ENCODE measurements around the gene CHI3L2.

The CHI3L2 gene

GRCh38 chr1:111242805-111243523 lies 15.5 kb downstream of the CHI3L2 start:
- no peaks in the 10 kb centered on the region for H3K27me3 Mint-ChIP-seq
- H3K27ac Mint-ChIP-seq = no peak overlapping the region
- ATAC-seq = no peak
- peaks cover 7% of the 10 kb centered on the region for H3K36me3 Mint-ChIP-seq (ENCODE audit: low read depth)
- no peaks in the 10 kb centered on the region for H3K9me3 Mint-ChIP-seq
- DNase-seq = no peak
- H3K4me3 Mint-ChIP-seq = no peak overlapping the region
- peaks cover 2% of the 10 kb centered on the region for H3K4me1 Mint-ChIP-seq

DNA sequence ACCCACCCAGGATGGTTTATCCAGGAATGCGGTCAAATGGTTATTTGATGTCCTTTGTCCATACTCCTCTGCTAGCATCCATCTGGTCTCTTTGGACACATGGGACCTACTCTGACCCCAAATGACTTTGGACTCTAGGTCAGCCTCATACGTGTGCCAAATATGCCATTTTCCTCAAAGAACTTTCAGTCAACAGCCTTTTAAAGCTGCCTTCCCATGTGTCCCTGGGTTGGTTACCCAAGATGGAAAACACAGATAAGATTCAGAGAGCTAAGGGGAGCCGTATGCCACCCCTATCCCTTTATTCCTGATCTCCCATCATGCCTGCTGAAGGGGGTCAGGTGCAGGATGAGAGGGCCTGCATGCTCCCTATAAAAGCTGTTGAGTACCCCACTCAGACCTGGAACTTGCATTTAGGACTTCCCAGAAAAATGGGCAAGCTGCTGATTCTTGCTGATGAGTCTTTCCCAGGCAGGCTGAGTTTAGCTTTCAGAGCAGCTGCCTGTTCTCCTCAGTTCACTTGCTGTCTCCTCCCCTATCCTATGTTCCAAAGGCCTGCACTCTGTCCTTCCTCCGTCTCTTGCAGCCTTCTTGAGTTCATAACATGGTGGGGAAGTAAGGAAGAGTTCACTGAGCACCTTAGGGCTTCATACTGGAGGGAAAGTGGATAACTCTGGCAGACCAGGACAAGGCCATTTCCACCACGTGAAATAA lies 19.8 kb downstream of the CHI3L2 start:
- Mint-ChIP-seq H3K4me1 (peaks cover 12% of the 10 kb centered on the region), H3K9me3 (no peaks in the 10 kb centered on the region), H3K27me3 (no peaks in the 10 kb centered on the region), H3K36me3 (ENCODE audit: low read depth) (peaks cover 2% of the 10 kb centered on the region), H3K27ac (no peak overlapping the region), H3K4me3 (no peak overlapping the region)
- no peak for DNase-seq
- no peak for ATAC-seq

DNA sequence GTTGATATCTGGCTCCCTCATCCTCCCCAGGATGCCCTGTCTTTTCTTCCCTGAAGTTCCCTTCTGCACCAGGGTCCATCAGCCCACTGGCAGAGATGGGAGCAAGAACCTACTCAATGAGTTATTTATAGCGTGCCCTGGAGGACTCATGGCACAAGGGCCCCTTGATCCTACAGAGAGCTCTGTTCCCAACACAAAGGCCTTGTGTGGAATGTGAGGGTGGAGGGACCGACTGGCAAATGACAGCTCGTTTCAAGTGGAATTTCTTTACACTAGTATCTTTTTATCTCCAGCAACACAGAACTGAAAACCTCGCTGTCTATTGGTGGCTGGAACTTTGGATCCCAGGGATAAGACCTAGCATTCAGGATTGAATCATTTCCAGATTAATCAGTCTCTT lies 22.4 kb downstream of the CHI3L2 start:
- Mint-ChIP-seq H3K4me1 (peaks cover 12% of the 10 kb centered on the region), H3K4me3 (no peak overlapping the region), H3K36me3 (ENCODE audit: low read depth) (no peaks in the 10 kb centered on the region), H3K9me3 (no peaks in the 10 kb centered on the region), H3K27me3 (no peaks in the 10 kb centered on the region), H3K27ac (no peak overlapping the region)
- ATAC-seq (no peak), DNase-seq (no peak)

- H3K9me3 Mint-ChIP-seq = no peaks in the 10 kb centered on the region
- H3K27me3 Mint-ChIP-seq = no peaks in the 10 kb centered on the region
- ATAC-seq (peak; percentile 21), DNase-seq (no peak)
- peaks cover 12% of the 10 kb centered on the region for H3K4me1 Mint-ChIP-seq
- H3K36me3 Mint-ChIP-seq (ENCODE audit: low read depth) = no peaks in the 10 kb centered on the region
- H3K4me3 Mint-ChIP-seq = no peak overlapping the region
- no peak overlapping the region for H3K27ac Mint-ChIP-seq
Measured at GRCh38 chr1:111251570-111251969, 24.1 kb downstream of the CHI3L2 start.

GRCh38 chr1:111252786-111253185 lies 25.3 kb downstream of the CHI3L2 start:
- Mint-ChIP-seq H3K9me3 (no peaks in the 10 kb centered on the region), H3K27ac (no peak overlapping the region), H3K4me3 (no peak overlapping the region), H3K27me3 (no peaks in the 10 kb centered on the region), H3K36me3 (ENCODE audit: low read depth) (no peaks in the 10 kb centered on the region), H3K4me1 (peaks cover 12% of the 10 kb centered on the region)
- ATAC-seq (no peak), DNase-seq (no peak)

DNA sequence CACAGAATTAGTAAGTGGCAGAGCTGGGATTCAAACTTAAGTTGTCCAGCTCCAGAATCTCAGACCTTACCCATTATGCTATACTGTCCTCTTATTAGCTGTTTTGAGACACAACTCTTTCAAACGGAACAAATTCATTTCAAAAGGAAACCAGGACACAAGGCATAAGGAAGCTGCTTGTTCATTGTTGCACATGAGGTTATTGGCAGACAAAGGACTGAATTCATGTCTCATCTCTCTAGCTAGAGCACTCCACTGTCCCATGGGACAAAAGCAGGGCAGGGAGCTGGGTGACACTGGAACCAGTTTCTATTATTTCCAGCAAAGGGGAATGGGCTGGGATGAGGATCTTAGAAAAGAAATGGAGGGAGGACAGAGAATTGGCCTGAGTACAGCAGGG lies 26.4 kb downstream of the CHI3L2 start:
- no peak for ATAC-seq
- no peaks in the 10 kb centered on the region for H3K36me3 Mint-ChIP-seq (ENCODE audit: low read depth)
- H3K9me3 Mint-ChIP-seq = no peaks in the 10 kb centered on the region
- H3K4me1 Mint-ChIP-seq = peaks cover 12% of the 10 kb centered on the region
- no peak for DNase-seq
- no peak overlapping the region for H3K4me3 Mint-ChIP-seq
- H3K27ac Mint-ChIP-seq = no peak overlapping the region
- H3K27me3 Mint-ChIP-seq = no peaks in the 10 kb centered on the region

DNA sequence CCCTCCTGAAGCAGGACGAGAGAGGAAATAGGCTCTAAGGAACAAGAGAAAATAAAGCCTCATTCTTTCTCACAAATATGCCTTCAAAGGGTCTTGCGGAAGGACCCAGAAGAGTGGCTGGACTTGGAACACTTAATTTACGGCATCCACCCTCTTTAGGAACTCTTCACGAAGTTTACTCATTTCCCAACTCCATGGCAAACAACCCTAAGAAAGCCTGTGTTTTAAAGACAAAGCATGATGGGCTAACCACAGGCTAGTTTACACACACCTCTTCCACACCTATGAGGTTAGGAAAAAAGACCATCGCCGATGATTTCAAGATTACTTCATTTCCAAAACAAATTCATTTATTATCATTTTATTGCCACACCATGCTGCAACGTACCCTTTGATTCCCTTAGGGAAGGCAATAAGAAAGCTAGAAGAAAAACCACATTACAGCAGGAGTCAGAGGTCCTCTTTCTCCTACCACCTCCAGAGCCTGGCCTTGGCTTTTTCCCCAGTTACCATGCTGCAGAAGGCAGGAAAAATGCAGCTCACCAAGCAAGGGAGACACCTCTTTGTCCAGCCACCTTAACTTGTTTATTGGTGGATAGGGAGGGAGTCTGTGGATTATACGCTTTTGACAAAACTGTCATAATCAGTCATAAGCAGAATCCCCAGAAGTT lies 29.6 kb downstream of the CHI3L2 start:
- no peak overlapping the region for H3K27ac Mint-ChIP-seq
- peaks cover 2% of the 10 kb centered on the region for H3K4me1 Mint-ChIP-seq
- no peaks in the 10 kb centered on the region for H3K27me3 Mint-ChIP-seq
- peaks cover 4% of the 10 kb centered on the region for H3K9me3 Mint-ChIP-seq
- ATAC-seq (no peak), DNase-seq (no peak)
- H3K36me3 Mint-ChIP-seq (ENCODE audit: low read depth) = no peaks in the 10 kb centered on the region
- H3K4me3 Mint-ChIP-seq = no peak overlapping the region

- Mint-ChIP-seq H3K27ac (no peak overlapping the region), H3K9me3 (peaks cover 31% of the 10 kb centered on the region), H3K4me3 (no peak overlapping the region), H3K4me1 (peaks cover 16% of the 10 kb centered on the region), H3K36me3 (ENCODE audit: low read depth) (peaks cover 3% of the 10 kb centered on the region), H3K27me3 (peaks cover 25% of the 10 kb centered on the region)
- ATAC-seq = no peak
- DNase-seq = no peak
Measured at GRCh38 chr1:111267801-111268508, 40.4 kb downstream of the CHI3L2 start.

DNA sequence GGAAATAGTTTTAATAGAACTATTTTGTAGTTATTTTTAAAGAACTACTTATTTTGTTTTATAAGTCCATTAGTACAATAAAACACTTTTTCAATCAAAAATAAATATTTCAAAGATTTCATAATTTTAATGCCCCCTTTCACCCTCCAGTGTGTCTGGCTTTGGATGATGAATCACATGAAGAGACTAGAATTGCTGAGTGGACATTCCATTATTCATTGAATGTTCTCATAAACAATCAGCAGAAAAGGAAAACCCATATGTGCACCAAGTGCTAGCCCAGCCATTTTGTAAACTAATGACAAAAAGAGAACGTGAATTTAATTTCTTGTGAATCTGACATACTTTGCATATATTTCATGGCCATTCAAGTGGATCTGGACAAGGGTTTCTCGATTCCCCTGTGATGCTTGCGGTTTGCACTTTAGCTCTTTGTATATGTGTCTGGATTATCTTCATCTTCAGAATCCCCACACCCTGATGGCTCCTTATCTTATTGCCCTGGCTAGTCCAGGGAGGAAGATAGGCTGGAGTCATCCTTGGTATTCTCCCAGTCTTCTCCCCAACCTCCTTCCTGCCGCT lies 42.4 kb downstream of the CHI3L2 start:
- no peak overlapping the region for H3K27ac Mint-ChIP-seq
- H3K4me1 Mint-ChIP-seq = peaks cover 25% of the 10 kb centered on the region
- peaks cover 3% of the 10 kb centered on the region for H3K36me3 Mint-ChIP-seq (ENCODE audit: low read depth)
- H3K4me3 Mint-ChIP-seq = no peak overlapping the region
- H3K27me3 Mint-ChIP-seq = peaks cover 25% of the 10 kb centered on the region
- DNase-seq = no peak
- no peak for ATAC-seq
- H3K9me3 Mint-ChIP-seq = peaks cover 17% of the 10 kb centered on the region

DNA sequence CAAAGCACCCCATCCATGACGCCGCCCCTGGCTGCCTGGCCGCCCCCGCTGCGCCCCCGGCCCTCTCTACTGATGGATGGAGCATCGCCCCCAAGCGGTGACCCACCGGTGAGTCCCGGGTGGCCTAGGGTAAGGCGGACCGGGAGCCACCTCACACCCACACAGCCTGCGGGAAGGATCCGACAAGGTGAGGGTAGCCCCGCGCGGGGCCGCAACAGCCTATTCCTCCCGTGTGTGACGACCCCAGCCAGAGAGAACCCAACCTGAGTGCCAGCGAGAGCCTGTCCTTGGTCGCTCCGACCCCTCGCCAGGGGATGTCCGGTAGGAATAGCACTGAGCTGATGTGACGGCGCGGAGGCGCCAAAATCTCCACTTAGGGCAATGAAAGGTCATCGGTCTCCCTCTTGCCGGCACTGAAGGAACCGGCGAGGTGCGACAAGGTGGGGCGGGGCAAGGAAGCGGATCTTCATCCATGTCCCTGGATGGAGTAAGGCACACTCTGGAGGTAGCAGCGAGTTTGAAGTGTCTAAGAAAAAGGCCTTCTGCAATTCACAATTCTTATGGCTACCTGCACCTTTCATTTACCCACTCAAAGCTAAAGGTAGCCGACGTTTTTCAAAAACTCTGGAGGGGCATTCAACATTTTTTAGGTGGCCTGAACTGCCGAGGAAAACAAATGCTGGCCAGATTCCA lies 43.4 kb downstream of the CHI3L2 start:
- peaks cover 25% of the 10 kb centered on the region for H3K27me3 Mint-ChIP-seq
- H3K27ac Mint-ChIP-seq = no peak overlapping the region
- peaks cover 10% of the 10 kb centered on the region for H3K9me3 Mint-ChIP-seq
- peak overlapping the region; percentile 58 for H3K4me3 Mint-ChIP-seq
- ATAC-seq (no peak), DNase-seq (peak; percentile 20)
- peaks cover 3% of the 10 kb centered on the region for H3K36me3 Mint-ChIP-seq (ENCODE audit: low read depth)
- H3K4me1 Mint-ChIP-seq = peaks cover 34% of the 10 kb centered on the region

GRCh38 chr1:111271464-111271801 lies 43.9 kb downstream of the CHI3L2 start:
- ATAC-seq = no peak
- H3K36me3 Mint-ChIP-seq (ENCODE audit: low read depth) = peaks cover 3% of the 10 kb centered on the region
- peak overlapping the region; percentile 58 for H3K4me3 Mint-ChIP-seq
- H3K9me3 Mint-ChIP-seq = peaks cover 4% of the 10 kb centered on the region
- H3K27me3 Mint-ChIP-seq = peaks cover 25% of the 10 kb centered on the region
- peaks cover 38% of the 10 kb centered on the region for H3K4me1 Mint-ChIP-seq
- no peak overlapping the region for H3K27ac Mint-ChIP-seq
- no peak for DNase-seq

DNA sequence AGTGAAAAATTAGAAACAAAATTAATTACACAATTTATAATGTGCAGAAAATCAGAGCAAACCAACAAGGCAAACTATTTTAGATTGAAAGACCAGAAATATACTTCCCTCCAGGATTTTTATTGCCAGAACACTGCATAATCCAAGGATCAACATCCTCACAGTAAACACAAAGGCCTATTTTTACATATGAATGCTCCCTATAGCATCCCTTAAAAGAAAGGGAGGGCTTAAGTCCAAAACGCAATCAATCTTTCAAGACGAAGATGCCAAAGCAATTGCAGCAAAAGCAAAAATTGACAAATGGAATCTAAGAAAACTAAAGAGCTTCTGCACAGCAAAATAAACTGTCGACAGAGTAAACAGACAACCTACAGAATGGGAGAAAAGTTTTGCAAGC lies 44.6 kb downstream of the CHI3L2 start:
- ATAC-seq (no peak), DNase-seq (no peak)
- H3K27ac Mint-ChIP-seq = no peak overlapping the region
- H3K9me3 Mint-ChIP-seq = peaks cover 3% of the 10 kb centered on the region
- H3K4me1 Mint-ChIP-seq = peaks cover 42% of the 10 kb centered on the region
- H3K27me3 Mint-ChIP-seq = peaks cover 25% of the 10 kb centered on the region
- no peak overlapping the region for H3K4me3 Mint-ChIP-seq
- H3K36me3 Mint-ChIP-seq (ENCODE audit: low read depth) = peaks cover 3% of the 10 kb centered on the region

- Mint-ChIP-seq H3K27ac (peak overlapping the region; percentile 65), H3K4me3 (peak overlapping the region; percentile 44)
- peak; percentile 81 for ATAC-seq
Measured at GRCh38 chr1:111274653-111275052, 47.1 kb downstream of the CHI3L2 start.

GRCh38 chr1:111275079-111275478 lies 47.6 kb downstream of the CHI3L2 start:
- peak overlapping the region; percentile 65 for H3K27ac Mint-ChIP-seq
- DNase-seq (peak; percentile 56), ATAC-seq (peak; percentile 81)
- peaks cover 19% of the 10 kb centered on the region for H3K27me3 Mint-ChIP-seq
- H3K4me1 Mint-ChIP-seq = peaks cover 54% of the 10 kb centered on the region
- peak overlapping the region; percentile 44 for H3K4me3 Mint-ChIP-seq
- no peaks in the 10 kb centered on the region for H3K9me3 Mint-ChIP-seq
- peaks cover 1% of the 10 kb centered on the region for H3K36me3 Mint-ChIP-seq (ENCODE audit: low read depth)

More at GRCh38 chr1:111274653-111275052, 47.1 kb downstream of the CHI3L2 start:
- Mint-ChIP-seq H3K27me3 (peaks cover 23% of the 10 kb centered on the region), H3K4me1 (peaks cover 54% of the 10 kb centered on the region), H3K36me3 (ENCODE audit: low read depth) (peaks cover 3% of the 10 kb centered on the region), H3K9me3 (no peaks in the 10 kb centered on the region)
- DNase-seq = no peak

All from activated naive CD8-positive, alpha-beta T cell treated with anti-CD3 and anti-CD28 coated beads, Interleukin-2, amount 50 U/mL, for 24 hours (primary cell).